Measurements from ENCODE around the gene OPCML. TPM values are rescaled to one million over a fixed set of nuclear protein-coding genes. Genes with fewer than 3 reads are reported as not detected.

The OPCML gene
- total RNA-seq, 4 donors from 2014 or later = 0.33 TPM; not detected in 3

DNA sequence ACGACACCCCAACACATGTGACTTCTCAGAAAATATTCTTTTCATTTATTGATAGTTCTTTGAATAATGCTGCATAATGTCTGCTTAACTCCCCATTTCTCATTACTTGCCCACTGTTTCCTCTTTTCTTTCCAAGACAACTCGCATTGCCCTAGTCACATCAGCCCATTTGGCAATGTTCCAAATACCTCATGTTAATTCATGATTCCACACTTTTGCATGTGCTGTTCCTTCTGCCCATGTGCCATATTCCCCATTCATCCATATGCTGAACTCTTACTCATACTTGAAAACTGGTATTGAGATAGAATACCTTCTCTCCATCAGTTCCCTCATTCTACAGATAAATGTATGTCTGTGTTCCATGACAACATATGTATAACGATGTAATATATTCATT, 993.7 kb downstream of the OPCML start:
- Histone ChIP-seq H3K4me3 (replicated peaks in 1 of 3) (no peak overlapping the region), H3K36me3 (no peaks in the 10 kb centered on the region), H3K27me3 (no peaks in the 10 kb centered on the region), H3K9me3 (no peaks in the 10 kb centered on the region), H3K4me1 (no peaks in the 10 kb centered on the region), H3K27ac (no peak overlapping the region)
- intact Hi-C loops (cut with DNase I) = no loop called here
- TF ChIP-seq, protein P1, sequence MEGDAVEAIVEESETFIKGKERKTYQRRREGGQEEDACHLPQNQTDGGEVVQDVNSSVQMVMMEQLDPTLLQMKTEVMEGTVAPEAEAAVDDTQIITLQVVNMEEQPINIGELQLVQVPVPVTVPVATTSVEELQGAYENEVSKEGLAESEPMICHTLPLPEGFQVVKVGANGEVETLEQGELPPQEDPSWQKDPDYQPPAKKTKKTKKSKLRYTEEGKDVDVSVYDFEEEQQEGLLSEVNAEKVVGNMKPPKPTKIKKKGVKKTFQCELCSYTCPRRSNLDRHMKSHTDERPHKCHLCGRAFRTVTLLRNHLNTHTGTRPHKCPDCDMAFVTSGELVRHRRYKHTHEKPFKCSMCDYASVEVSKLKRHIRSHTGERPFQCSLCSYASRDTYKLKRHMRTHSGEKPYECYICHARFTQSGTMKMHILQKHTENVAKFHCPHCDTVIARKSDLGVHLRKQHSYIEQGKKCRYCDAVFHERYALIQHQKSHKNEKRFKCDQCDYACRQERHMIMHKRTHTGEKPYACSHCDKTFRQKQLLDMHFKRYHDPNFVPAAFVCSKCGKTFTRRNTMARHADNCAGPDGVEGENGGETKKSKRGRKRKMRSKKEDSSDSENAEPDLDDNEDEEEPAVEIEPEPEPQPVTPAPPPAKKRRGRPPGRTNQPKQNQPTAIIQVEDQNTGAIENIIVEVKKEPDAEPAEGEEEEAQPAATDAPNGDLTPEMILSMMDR (IDR thresholded peaks at IDR 0.05) = no peak
- no peak for TF ChIP-seq POLR2A (IDR thresholded peaks at IDR 0.05)
- no peak for DNase-seq
- 89 to 95% methylated on average over 3 of the region's 3 CpGs for WGBS, 2 donors

DNA sequence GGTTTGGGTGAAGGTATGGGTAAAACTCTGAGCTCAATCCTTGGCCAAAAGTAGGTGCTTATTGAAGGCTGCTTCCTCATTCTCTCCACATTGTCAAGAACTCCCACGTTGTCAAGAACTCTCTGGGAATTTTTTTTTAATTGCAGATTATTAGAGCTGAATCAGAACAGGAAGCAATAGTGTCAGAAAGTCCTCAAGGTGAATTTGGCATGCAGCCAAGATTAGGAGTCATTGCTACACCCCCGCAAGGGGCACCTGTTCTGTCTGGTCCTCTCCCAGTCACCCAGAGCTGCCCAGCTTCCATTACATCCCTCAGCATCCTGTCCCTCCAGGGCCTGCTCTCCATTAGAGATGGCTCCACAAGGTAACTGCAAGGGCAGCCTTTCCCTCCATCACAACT, 996.5 kb downstream of the OPCML start:
- Histone ChIP-seq H3K36me3 (no peaks in the 10 kb centered on the region), H3K27ac (no peak overlapping the region), H3K4me1 (no peaks in the 10 kb centered on the region), H3K9me3 (no peaks in the 10 kb centered on the region), H3K4me3 (replicated peaks in 1 of 3) (no peak overlapping the region), H3K27me3 (no peaks in the 10 kb centered on the region)
- no peak for TF ChIP-seq POLR2A (IDR thresholded peaks at IDR 0.05)
- TF ChIP-seq, protein P1 (IDR thresholded peaks at IDR 0.05) = no peak
- DNase-seq = no peak
- intact Hi-C loops (cut with DNase I) = no loop called here
- 13 to 31% methylated on average over 2 of the region's 2 CpGs for WGBS, 2 donors

GRCh38 chr11:132531921-132532320, 1000.4 kb downstream of the OPCML start:
- DNase-seq = no peak
- 87 to 91% methylated on average over 6 of the region's 6 CpGs for WGBS, 2 donors
- no peaks in the 10 kb centered on the region for H3K4me1 ChIP-seq
- no peak overlapping the region for H3K27ac ChIP-seq
- intact Hi-C loops (cut with DNase I) = no loop called here
- no peaks in the 10 kb centered on the region for H3K36me3 ChIP-seq
- no peaks in the 10 kb centered on the region for H3K27me3 ChIP-seq
- no peak for TF ChIP-seq POLR2A (IDR thresholded peaks at IDR 0.05)
- TF ChIP-seq, protein P1 (IDR thresholded peaks at IDR 0.05) = no peak
- no peaks in the 10 kb centered on the region for H3K9me3 ChIP-seq
- H3K4me3 ChIP-seq (replicated peaks in 1 of 3) = no peak overlapping the region

DNA sequence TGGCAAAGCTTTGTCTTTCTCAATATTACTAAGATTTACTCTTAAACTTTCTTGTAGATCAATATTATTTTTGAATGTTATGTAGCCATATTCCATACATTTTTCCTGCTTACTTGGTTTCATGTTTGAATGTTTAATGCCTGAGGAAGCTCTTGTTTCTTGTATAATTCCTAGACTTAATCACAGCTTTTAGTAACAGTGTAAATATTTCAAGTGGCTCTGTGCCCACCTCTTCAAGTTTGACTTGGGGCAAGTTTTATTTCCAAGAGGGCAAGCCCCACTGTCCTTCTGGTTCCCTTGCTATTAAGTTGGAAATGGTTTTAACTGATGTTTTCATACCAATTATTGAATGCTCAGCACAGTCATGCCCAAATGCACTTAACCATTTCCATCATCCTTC, 1004.1 kb downstream of the OPCML start:
- Histone ChIP-seq H3K4me3 (replicated peaks in 1 of 3) (no peak overlapping the region), H3K9me3 (no peaks in the 10 kb centered on the region), H3K27ac (no peak overlapping the region), H3K4me1 (no peaks in the 10 kb centered on the region), H3K36me3 (no peaks in the 10 kb centered on the region), H3K27me3 (no peaks in the 10 kb centered on the region)
- DNase-seq = no peak
- TF ChIP-seq, protein P1 (IDR thresholded peaks at IDR 0.05) = no peak
- TF ChIP-seq POLR2A (IDR thresholded peaks at IDR 0.05) = no peak
- intact Hi-C loops (cut with DNase I) = no loop called here

DNA sequence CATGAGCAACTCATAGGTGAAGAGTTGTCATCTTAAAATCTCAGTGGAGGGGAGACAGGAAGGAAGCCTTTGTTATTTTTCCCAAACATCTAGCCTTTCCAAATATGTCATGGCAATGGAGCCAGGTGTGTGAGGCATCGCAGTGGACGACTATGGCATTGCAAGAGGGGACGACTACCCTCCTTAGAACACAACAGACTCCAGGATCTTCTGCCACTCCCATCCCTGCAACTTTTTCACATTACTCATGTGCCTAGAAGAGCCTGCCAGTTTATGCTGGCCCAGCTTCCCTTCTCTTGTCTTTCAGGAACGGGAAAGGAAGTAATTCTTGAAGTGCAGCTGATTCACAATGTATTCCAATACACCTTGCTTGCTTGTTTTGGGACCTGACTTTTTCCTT, 1008.4 kb downstream of the OPCML start:
- intact Hi-C loops (cut with DNase I) = no loop called here

More for the DNA sequence above, 1008.4 kb downstream of the OPCML start:
- no peaks in the 10 kb centered on the region for H3K4me1 ChIP-seq
- no peaks in the 10 kb centered on the region for H3K36me3 ChIP-seq
- H3K4me3 ChIP-seq (replicated peaks in 1 of 3) = no peak overlapping the region
- no peak for TF ChIP-seq POLR2A (IDR thresholded peaks at IDR 0.05)
- TF ChIP-seq, protein P1 (IDR thresholded peaks at IDR 0.05) = no peak
- H3K27me3 ChIP-seq = no peaks in the 10 kb centered on the region
- no peaks in the 10 kb centered on the region for H3K9me3 ChIP-seq
- no peak for DNase-seq
- H3K27ac ChIP-seq = no peak overlapping the region
- 72 to 75% methylated on average over 4 of the region's 4 CpGs for WGBS, 2 donors
